SK-N-SH (cell line): Measurements from ENCODE around the gene TASP1. TPM values are rescaled to one million over a fixed set of nuclear protein-coding genes. Genes with fewer than 3 reads are reported as not detected.

Experiments
- CTCF ChIA-PET: fragments of 300-600, 350-600 bp; formaldehyde crosslinking; extraction: SDS; loops from one replicate; lab custom pipeline; 2021; lab: Yijun Ruan, JAX
- POLR2A ChIA-PET: fragments of 350-600 bp; sonication (Branson Sonifier 250); formaldehyde crosslinking; extraction: SDS; loops from one replicate; lab custom pipeline; 2020; ENCODE audit warnings: antibody characterized with exemption, inconsistent platforms; lab: Yijun Ruan, JAX
- DNase-seq: peaks from one replicate; pipeline ENCODE4 v3.0.0; 2012
- H2AFZ ChIP-seq: fragments of 200-600 bp; sonication (generic); 2 replicates; pipeline ENCODE4 v1.8.1; 2016; ENCODE audit warnings: antibody characterized with exemption, mild to moderate bottlenecking, low read depth
- H3F3A ChIP-seq: fragments of 200-600 bp; sonication (generic); replicated peaks from 2 replicates; pipeline ENCODE3; 2016; ENCODE audit warnings: antibody characterized with exemption, mild to moderate bottlenecking; ENCODE audit not compliant: insufficient read depth
- H3K27ac ChIP-seq, 2 experiments: fragments of 200-500 bp in 1 of 2; fragments of 200-600 bp in 1 of 2; sonication (Bioruptor generic) in 1 of 2; sonication (generic), shearing (Covaris generic) in 1 of 2; 2 replicates each; pipeline versions ENCODE4 v1.5.1 to v1.6.1; 2014 to 2016; ENCODE audit warnings: low read depth in 2 of 2, inconsistent platforms in 1 of 2, low read length in 1 of 2, mild to moderate bottlenecking in 1 of 2, mixed read lengths in 1 of 2
- H3K27me3 ChIP-seq: fragments of 200-600 bp; sonication (generic), shearing (Covaris generic); 2 replicates; pipeline ENCODE4 v1.6.1; 2016; ENCODE audit warnings: mixed run types; ENCODE audit not compliant: insufficient read depth
- H3K36me3 ChIP-seq, 2 experiments: fragments of 200-500 bp in 1 of 2; fragments of 200-600 bp in 1 of 2; sonication (Bioruptor generic) in 1 of 2; sonication (generic) in 1 of 2; replicated peaks in 1 of 2; 2 replicates each; pipeline versions ENCODE3 to v1.5.1; 2014 to 2016; ENCODE audit warnings: low read length in 1 of 2, mild to moderate bottlenecking in 1 of 2; ENCODE audit not compliant: insufficient read depth in 2 of 2, control insufficient read depth in 1 of 2
- H3K4me1 ChIP-seq, 2 experiments: fragments of 200-500 bp in 1 of 2; fragments of 200-600 bp in 1 of 2; sonication (Bioruptor generic) in 1 of 2; sonication (generic), shearing (Covaris generic) in 1 of 2; 2 replicates each; pipeline versions ENCODE4 v1.5.1 to v1.6.1; 2014 to 2016; ENCODE audit warnings: low read depth in 1 of 2, low read length in 1 of 2, mixed run types in 1 of 2; ENCODE audit not compliant: insufficient read depth in 2 of 2, control insufficient read depth in 1 of 2
- H3K4me2 ChIP-seq: fragments of 200-600 bp; sonication (generic), shearing (Covaris generic); 2 replicates; pipeline ENCODE4 v1.6.1; 2017; ENCODE audit warnings: mixed run types
- H3K4me3 ChIP-seq, 2 experiments: fragments of 200-500 bp in 1 of 2; fragments of 200-600 bp in 1 of 2; sonication (Bioruptor generic) in 1 of 2; sonication (generic), shearing (Covaris generic) in 1 of 2; 2 replicates each; pipeline versions ENCODE4 v1.5.1 to v1.8.1; 2014 to 2016; ENCODE audit warnings: low read depth in 2 of 2, inconsistent platforms in 1 of 2, low read length in 1 of 2, mild to moderate bottlenecking in 1 of 2, mixed read lengths in 1 of 2, moderate library complexity in 1 of 2
- H3K79me2 ChIP-seq: fragments of 200-600 bp; sonication (generic); 2 replicates; pipeline ENCODE4 v1.8.1; 2017; ENCODE audit warnings: mild to moderate bottlenecking; ENCODE audit not compliant: insufficient read depth
- H3K9ac ChIP-seq: fragments of 200-600 bp; sonication (generic); 2 replicates; pipeline ENCODE4 v1.6.1; 2017; ENCODE audit warnings: mixed run types
- H3K9me2 ChIP-seq: fragments of 200-600 bp; sonication (generic); 2 replicates; pipeline ENCODE4 v1.6.1; 2017; ENCODE audit warnings: mixed run types
- H3K9me3 ChIP-seq: fragments of 200-600 bp; sonication (generic); 2 replicates; pipeline ENCODE4 v1.6.1; 2017; ENCODE audit warnings: mixed run types, mild to moderate bottlenecking, moderate library complexity
- H4K20me1 ChIP-seq: fragments of 200-600 bp; sonication (generic); 2 replicates; pipeline ENCODE4 v1.6.1; 2017; ENCODE audit warnings: mild to moderate bottlenecking, mixed run types; ENCODE audit not compliant: insufficient read depth
- CHD2 ChIP-seq: fragments of 150-350 bp; IDR thresholded peaks from 2 replicates; pipeline ENCODE4 v1.6.1; 2018; ENCODE audit warnings: low read length; ENCODE audit not compliant: partially characterized antibody
- CTCF ChIP-seq: fragments of 200-600 bp; sonication (generic); IDR thresholded peaks from 2 replicates; pipeline ENCODE4 v1.6.1; 2017; ENCODE audit warnings: antibody characterized with exemption, mild to moderate bottlenecking, moderate library complexity
- ELF1 ChIP-seq: IDR thresholded peaks from 2 replicates; pipeline ENCODE4 v1.4.0; 2012
- EZH2phosphoT487 ChIP-seq: fragments of 200-600 bp; sonication (generic); IDR thresholded peaks from 2 replicates; pipeline ENCODE4 v1.6.1; 2017; ENCODE audit warnings: low read depth, mixed run types, mild to moderate bottlenecking, antibody characterized with exemption, moderate library complexity, borderline replicate concordance
- FOSL2 ChIP-seq: IDR thresholded peaks from 2 replicates; pipeline ENCODE4 v1.4.0; 2012; ENCODE audit warnings: low read depth, mild to moderate bottlenecking, moderate library complexity, borderline replicate concordance
- FOXJ3 ChIP-seq: sonication (generic); formaldehyde crosslinking; IDR thresholded peaks from 2 replicates; pipeline ENCODE4 v1.5.1; 2020; ENCODE audit warnings: mild to moderate bottlenecking, missing genetic modification reagents
- FOXM1 ChIP-seq: IDR thresholded peaks from 2 replicates; pipeline ENCODE4 v1.4.0; 2012; ENCODE audit warnings: low read depth, mild to moderate bottlenecking
- GABPA ChIP-seq: IDR thresholded peaks from 2 replicates; pipeline ENCODE4 v1.4.0; 2012; ENCODE audit warnings: low read depth, mild to moderate bottlenecking
- GATA2 ChIP-seq: sonication (generic); formaldehyde crosslinking; IDR thresholded peaks from 2 replicates; pipeline ENCODE4 v1.5.0; 2020; ENCODE audit warnings: mild to moderate bottlenecking, missing genetic modification reagents
- JUND ChIP-seq: IDR thresholded peaks from 2 replicates; pipeline ENCODE4 v1.4.0; 2012
- MEF2A ChIP-seq: IDR thresholded peaks from 2 replicates; pipeline ENCODE4 v1.4.0; 2012; ENCODE audit warnings: low read depth, borderline replicate concordance
- MXI1 ChIP-seq: IDR thresholded peaks from 2 replicates; pipeline ENCODE4 v1.6.1; 2012; ENCODE audit warnings: mild to moderate bottlenecking, low read depth, low read length, improper control_type of control experiment
- NFIC ChIP-seq: IDR thresholded peaks from 2 replicates; pipeline ENCODE4 v1.4.0; 2012; ENCODE audit warnings: borderline replicate concordance
- NRF1 ChIP-seq: IDR thresholded peaks from 2 replicates; pipeline ENCODE4 v1.6.1; 2012; ENCODE audit warnings: low read depth, mild to moderate bottlenecking, low read length
- RAD21 ChIP-seq: IDR thresholded peaks from 2 replicates; pipeline ENCODE4 v1.6.1; 2012; ENCODE audit warnings: mild to moderate bottlenecking, low read length
- RFX5 ChIP-seq: IDR thresholded peaks from 2 replicates; pipeline ENCODE4 v1.6.1; 2012; ENCODE audit warnings: mild to moderate bottlenecking, improper control_type of control experiment, low read length
- TAF1 ChIP-seq: IDR thresholded peaks from 2 replicates; pipeline ENCODE4 v1.6.1; 2012; ENCODE audit warnings: low read depth, mild to moderate bottlenecking, low read length, moderate library complexity, borderline replicate concordance
- TCF12 ChIP-seq: IDR thresholded peaks from 2 replicates; pipeline ENCODE4 v1.4.0; 2012
- USF1 ChIP-seq: IDR thresholded peaks from 2 replicates; pipeline ENCODE4 v1.4.0; 2012; ENCODE audit warnings: low read depth, borderline replicate concordance
- USF2 ChIP-seq: fragments of 150-350 bp; IDR thresholded peaks from 2 replicates; pipeline ENCODE4 v1.6.1; 2017; ENCODE audit warnings: antibody characterized with exemption, low read length, low read depth, borderline replicate concordance
- YY1 ChIP-seq: IDR thresholded peaks from 2 replicates; pipeline ENCODE4 v1.4.0; 2012; ENCODE audit warnings: low read depth, mild to moderate bottlenecking
- WGBS: methylation state at CpG from one replicate; pipeline ENCODE4 v1.1.6; 2017; ENCODE audit warnings: low lambda C conversion rate; 5-methylcytosine and 5-hydroxymethylcytosine counted together
- polyA plus RNA-seq, 3 experiments: library from polyadenylated mRNA; depleted of rRNA; stranded (reverse); fragments of >200 nt; gene quantifications; 2 replicates each; pipeline ENCODE4 v1.2.3, GENCODE V29; 2012
- TF ChIP-seq, protein P1 (sequence below): IDR thresholded peaks from 2 replicates; pipeline ENCODE4; 2012

The TASP1 gene
- polyA plus RNA-seq, 1 of the 3 experiments (the other 2 are of a cell fraction) = 5.9 TPM

GRCh38 chr20:13392391-13392790 lies 246.3 kb downstream of the TASP1 start:
- Histone ChIP-seq H3K27me3 (no peaks in the 10 kb centered on the region), H3K9me3 (no peaks in the 10 kb centered on the region), H3K4me2 (no peak overlapping the region), H3K4me1 (peaks cover 0 to 12% of the 10 kb centered on the region in 2 experiments; a peak in 2 of 4 replicates), H3K9ac (no peak overlapping the region), H3K9me2 (no peaks in the 10 kb centered on the region), H2AFZ (no peak overlapping the region), H3K4me3 (no peak overlapping the region), H3K27ac (no peak overlapping the region), H4K20me1 (no peaks in the 10 kb centered on the region), H3K79me2 (no peaks in the 10 kb centered on the region), H3K36me3 (peaks cover 4% of the 10 kb centered on the region in 2 experiments), H3F3A (no peaks in the 10 kb centered on the region)
- POLR2A ChIA-PET = no interaction called here
- TF ChIP-seq TCF12 (no peak), MXI1 (no peak), GATA2 (CRISPR knock-in tag) (no peak), FOSL2 (no peak), FOXJ3 (CRISPR knock-in tag) (no peak), NRF1 (no peak), GABPA (no peak)
- TF ChIP-seq, protein P1, sequence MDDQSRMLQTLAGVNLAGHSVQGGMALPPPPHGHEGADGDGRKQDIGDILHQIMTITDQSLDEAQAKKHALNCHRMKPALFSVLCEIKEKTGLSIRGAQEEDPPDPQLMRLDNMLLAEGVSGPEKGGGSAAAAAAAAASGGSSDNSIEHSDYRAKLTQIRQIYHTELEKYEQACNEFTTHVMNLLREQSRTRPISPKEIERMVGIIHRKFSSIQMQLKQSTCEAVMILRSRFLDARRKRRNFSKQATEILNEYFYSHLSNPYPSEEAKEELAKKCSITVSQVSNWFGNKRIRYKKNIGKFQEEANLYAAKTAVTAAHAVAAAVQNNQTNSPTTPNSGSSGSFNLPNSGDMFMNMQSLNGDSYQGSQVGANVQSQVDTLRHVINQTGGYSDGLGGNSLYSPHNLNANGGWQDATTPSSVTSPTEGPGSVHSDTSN = no peak
- WGBS = 98% methylated on average over 5 of the region's 5 CpGs
- DNase-seq = no peak
- CTCF ChIA-PET = no interaction called here

DNA sequence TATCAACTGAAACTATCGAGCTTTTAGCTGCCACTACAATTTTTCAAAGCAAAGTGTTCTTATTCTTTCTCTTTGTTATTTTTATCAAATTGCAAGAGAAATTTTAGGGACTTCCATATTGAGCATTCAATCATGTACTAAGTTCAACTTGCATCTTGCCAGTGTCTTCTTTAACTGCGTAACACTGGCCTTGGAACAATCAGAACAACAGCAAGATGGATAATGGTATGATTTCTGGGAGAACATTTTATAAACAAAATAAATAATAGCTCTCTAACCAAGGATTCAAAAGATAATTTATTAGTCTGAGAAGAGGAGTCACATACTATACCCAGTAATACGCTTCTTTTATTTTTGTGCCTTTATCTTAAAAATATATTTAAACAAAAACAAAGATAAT lies 249.6 kb downstream of the TASP1 start:
- 97% methylated on average over 3 of the region's 3 CpGs for WGBS
- H3K79me2 ChIP-seq = no peaks in the 10 kb centered on the region
- POLR2A ChIA-PET = no interaction called here
- no peaks in the 10 kb centered on the region for H3K27me3 ChIP-seq
- DNase-seq = no peak
- H3F3A ChIP-seq = no peaks in the 10 kb centered on the region
- no peaks in the 10 kb centered on the region for H4K20me1 ChIP-seq
- H3K4me1 ChIP-seq = no peaks in the 10 kb centered on the region
- no peak overlapping the region for H3K4me3 ChIP-seq
- H3K9me2 ChIP-seq = no peaks in the 10 kb centered on the region
- H3K4me2 ChIP-seq = no peak overlapping the region
- TF ChIP-seq FOXM1 (no peak), CTCF (no peak), RFX5 (no peak), FOSL2 (no peak), RAD21 (no peak), JUND (no peak), YY1 (no peak), CHD2 (no peak), GATA2 (CRISPR knock-in tag) (no peak), EZH2phosphoT487 (no peak), GABPA (no peak), USF2 (no peak), TAF1 (no peak), FOXJ3 (CRISPR knock-in tag) (no peak), USF1 (no peak), ELF1 (no peak), NFIC (no peak), MEF2A (no peak), NRF1 (no peak)
- TF ChIP-seq, protein P1 = no peak
- H3K27ac ChIP-seq = no peak overlapping the region
- H3K36me3 ChIP-seq = peaks cover 4% of the 10 kb centered on the region in 2 experiments
- no peaks in the 10 kb centered on the region for H3K9me3 ChIP-seq
- CTCF ChIA-PET = interaction anchor here (1.8 kb wide), 1 partner anchor 157 kb away, joined by 4 read pairs; no protein-coding TSS in a partner anchor
- no peak overlapping the region for H3K9ac ChIP-seq
- H2AFZ ChIP-seq = no peak overlapping the region
